Lower lobe of right lung (tissue), 2 donors: ENCODE data around the gene SEMA5A. TPM values are rescaled to one million over a fixed set of nuclear protein-coding genes. Genes with fewer than 3 reads are reported as not detected.

ENCODE experiments used
- ATAC-seq, 2 donors: fragments of 200-7000 bp; cut with Tn5 transposase; one replicate each; pipeline ENCODE4 v1.9.1; 2020 to 2022; ENCODE audit warnings: mild to moderate bottlenecking in 2 of 2, moderate library complexity in 2 of 2
- DNase-seq: peaks from one replicate; pipeline ENCODE4 v3.0.0-alpha.2; 2020
- H3K27ac ChIP-seq: fragments of 200-600 bp; one replicate; pipeline ENCODE4 v1.8.0; 2022
- H3K27me3 ChIP-seq: fragments of 200-600 bp; one replicate; pipeline ENCODE4 v1.8.0; 2022; ENCODE audit warnings: low read depth
- H3K36me3 ChIP-seq: fragments of 200-600 bp; one replicate; pipeline ENCODE4 v1.8.0; 2022; ENCODE audit warnings: mild to moderate bottlenecking
- H3K4me1 ChIP-seq: fragments of 200-600 bp; one replicate; pipeline ENCODE4 v1.8.0; 2022
- H3K4me3 ChIP-seq: fragments of 200-600 bp; one replicate; pipeline ENCODE4 v1.8.0; 2022; ENCODE audit warnings: mild to moderate bottlenecking
- H3K9me3 ChIP-seq: fragments of 200-600 bp; one replicate; pipeline ENCODE4 v1.8.0; 2022
- CTCF ChIP-seq: fragments of 200-600 bp; IDR thresholded peaks from one replicate; pipeline ENCODE4 v1.8.0; 2022; ENCODE audit warnings: antibody characterized with exemption, mild to moderate bottlenecking
- intact Hi-C: fragments of 100-400 bp; cut with DNase I; formaldehyde crosslinking; loops from one replicate; pipeline ENCODE4 v1.11.0; 2022
- total RNA-seq: library from RNA; stranded (reverse); fragmentation: NEBNext Ultra II Directional; extraction: Animal tissue kit (Norgen Biotek cat#: 25700); gene quantifications from one replicate; pipeline ENCODE4 v1.2.1, GENCODE V29; 2021
- donor health status: DM: no; HTN: yes; CAD: no; lungs with severe emphysema.

The SEMA5A gene
- total RNA-seq, 1 donor from 2014 or later = 29.3 TPM

GRCh38 chr5:9555961-9556360 lies 10.1 kb upstream of the SEMA5A start:
- H3K9me3 ChIP-seq = no peaks in the 10 kb centered on the region
- TF ChIP-seq CTCF = no peak
- H3K27ac ChIP-seq = no peak overlapping the region
- H3K27me3 ChIP-seq = no peaks in the 10 kb centered on the region
- ATAC-seq (no peak), DNase-seq (no peak)
- H3K4me3 ChIP-seq = no peak overlapping the region
- H3K4me1 ChIP-seq = no peaks in the 10 kb centered on the region
- H3K36me3 ChIP-seq = peaks cover 9% of the 10 kb centered on the region
- intact Hi-C loops = no loop called here

GRCh38 chr5:9554122-9554521 lies 8.2 kb upstream of the SEMA5A start:
- no peak for TF ChIP-seq CTCF
- ATAC-seq (no peak), DNase-seq (no peak)
- Histone ChIP-seq H3K9me3 (no peaks in the 10 kb centered on the region), H3K4me1 (no peaks in the 10 kb centered on the region), H3K27me3 (no peaks in the 10 kb centered on the region), H3K27ac (no peak overlapping the region), H3K4me3 (no peak overlapping the region), H3K36me3 (peaks cover 23% of the 10 kb centered on the region)
- intact Hi-C loops = no loop called here

- Histone ChIP-seq H3K4me3 (no peak overlapping the region), H3K27ac (no peak overlapping the region), H3K9me3 (no peaks in the 10 kb centered on the region), H3K36me3 (peaks cover 28% of the 10 kb centered on the region), H3K4me1 (no peaks in the 10 kb centered on the region), H3K27me3 (no peaks in the 10 kb centered on the region)
- ATAC-seq (no peak), DNase-seq (no peak)
- intact Hi-C loops = no loop called here
- TF ChIP-seq CTCF = no peak
These were observed 7.7 kb upstream of the SEMA5A start for GRCh38 chr5:9553561-9553960.

- no peak overlapping the region for H3K4me3 ChIP-seq
- intact Hi-C loops = no loop called here
- no peak overlapping the region for H3K27ac ChIP-seq
- H3K9me3 ChIP-seq = no peaks in the 10 kb centered on the region
- ATAC-seq (no peak), DNase-seq (no peak)
- H3K4me1 ChIP-seq = no peaks in the 10 kb centered on the region
- no peaks in the 10 kb centered on the region for H3K27me3 ChIP-seq
- H3K36me3 ChIP-seq = peaks cover 28% of the 10 kb centered on the region
- TF ChIP-seq CTCF = no peak
These were observed 6.0 kb upstream of the SEMA5A start for GRCh38 chr5:9551567-9552537.

- Histone ChIP-seq H3K27me3 (peaks cover 10% of the 10 kb centered on the region), H3K9me3 (no peaks in the 10 kb centered on the region), H3K27ac (no peak overlapping the region), H3K4me3 (no peak overlapping the region), H3K36me3 (peaks cover 28% of the 10 kb centered on the region), H3K4me1 (no peaks in the 10 kb centered on the region)
- DNase-seq = no peak
- ATAC-seq = no peak
- TF ChIP-seq CTCF = no peak
- intact Hi-C loops = no loop called here
These were observed 4.1 kb upstream of the SEMA5A start for GRCh38 chr5:9549941-9550340.
